LHCN-M2 (cell line): ENCODE data around the gene ZNF780A. TPM values are rescaled to one million over a fixed set of nuclear protein-coding genes. Genes with fewer than 3 reads are reported as not detected.
"Not testable (repeated sequence)": the region's sequence is repeated elsewhere in the genome, so short reads cannot be mapped to it uniquely, and the experiment has no call there.

Source experiments
- DNase-seq: peaks from one replicate; pipeline ENCODE4 v3.0.0-alpha.2; 2012; ENCODE audit warnings: low read depth
- total RNA-seq: library from RNA; depleted of rRNA; stranded (reverse); fragments of >200 nt; gene quantifications from 2 replicates; pipeline ENCODE4 v1.2.3, GENCODE V29; 2014

The ZNF780A gene
- total RNA-seq, 1 experiment from 2014 or later: 11.3 TPM

GRCh38 chr19:40084948-40085347, 5.8 kb downstream of the ZNF780A start:
- no peak for DNase-seq

- no peak for DNase-seq
Observed at GRCh38 chr19:40081411-40081810, 9.3 kb downstream of the ZNF780A start.

GRCh38 chr19:40080289-40080688, 10.5 kb downstream of the ZNF780A start:
- DNase-seq: no peak

GRCh38 chr19:40078377-40078776, 12.4 kb downstream of the ZNF780A start:
- peak; percentile 4 for DNase-seq

DNA sequence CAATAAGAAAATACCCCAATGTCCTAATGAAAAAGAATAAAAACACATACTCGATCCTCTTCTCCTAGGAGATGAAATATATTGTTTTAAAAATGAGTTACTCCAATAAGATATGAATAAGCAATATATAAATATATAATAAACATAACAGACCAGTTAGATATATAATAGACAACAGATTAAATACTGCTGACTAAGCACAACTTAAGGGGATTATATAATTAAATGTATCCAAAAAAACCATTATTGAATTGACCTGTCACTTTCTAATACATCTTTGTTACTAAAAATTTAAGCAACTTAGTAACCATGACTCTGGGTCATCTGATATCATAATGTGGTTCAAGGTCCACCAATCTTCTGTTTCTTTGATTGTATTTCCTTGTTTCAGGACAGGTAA, 20.7 kb downstream of the ZNF780A start:
- DNase-seq: no peak

GRCh38 chr19:40059624-40060023, 31.1 kb downstream of the ZNF780A start:
- DNase-seq: no peak

- no peak for DNase-seq
Observed at GRCh38 chr19:40057166-40057565, 33.6 kb downstream of the ZNF780A start.

DNA sequence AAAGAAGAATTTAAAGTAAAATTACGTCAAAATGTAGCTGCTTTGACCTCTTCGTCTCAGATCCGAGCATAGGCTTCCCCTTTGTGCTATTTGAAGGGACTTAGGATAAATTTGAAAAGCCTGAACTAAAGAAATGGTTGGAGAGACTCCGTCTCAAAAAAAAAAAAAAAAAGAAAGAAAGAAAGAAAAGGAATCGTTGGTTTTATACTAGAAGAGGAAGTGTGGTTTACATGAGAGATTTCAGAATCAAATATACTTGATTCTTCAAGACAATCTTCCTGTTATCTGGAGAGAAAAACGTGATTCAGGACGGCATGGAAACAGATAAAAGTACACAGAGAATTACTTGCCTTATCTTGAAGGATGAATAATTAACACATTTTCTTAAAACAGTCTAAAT, 34.2 kb downstream of the ZNF780A start:
- no peak for DNase-seq

GRCh38 chr19:40055832-40056504, 34.8 kb downstream of the ZNF780A start, which contains the start of gene ZNF780B:
Gene ZNF780B, minus strand, starts transcription at chr19:40056231. Its CDS starts 5,899 bp downstream, at chr19:40050332.
- DNase-seq: peak; percentile 73

- no peak for DNase-seq
Observed at GRCh38 chr19:40055049-40055448, 35.7 kb downstream of the ZNF780A start.

DNA sequence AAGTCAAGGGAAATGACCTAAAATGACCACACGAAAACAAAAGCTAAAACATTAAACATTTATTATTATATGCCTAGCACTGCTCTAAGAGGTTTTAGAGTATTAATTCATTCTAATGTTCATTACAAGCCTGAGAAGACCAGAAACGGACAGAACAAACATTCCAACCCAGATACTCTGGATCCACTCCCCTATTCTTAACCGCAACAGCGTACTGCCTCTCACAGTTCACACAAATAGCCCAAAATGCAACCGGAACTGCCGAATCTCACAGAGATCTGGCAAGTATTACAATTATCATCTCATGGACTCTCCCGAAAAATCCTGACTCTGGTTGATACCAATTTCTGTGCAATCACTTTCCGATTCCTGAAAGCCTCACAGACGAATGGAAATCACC, 36.1 kb downstream of the ZNF780A start:
- no peak for DNase-seq

DNA sequence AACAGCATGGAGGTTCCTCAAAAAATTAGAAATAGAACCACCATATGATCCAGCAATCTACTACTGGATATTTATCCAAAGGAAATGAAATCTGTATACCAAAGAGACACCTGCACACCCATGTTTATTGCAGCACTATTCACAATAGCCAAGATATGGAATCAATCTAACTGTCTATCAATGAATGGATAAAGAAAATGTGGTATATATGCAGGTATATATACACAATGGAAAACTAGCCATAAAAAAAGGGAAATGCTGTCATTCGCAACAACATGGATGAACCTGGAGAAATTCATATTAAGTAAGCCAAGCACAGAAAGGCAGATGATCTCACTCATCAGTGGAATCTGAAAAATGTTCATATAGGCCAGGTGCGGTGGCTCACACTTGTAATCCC, 37.3 kb downstream of the ZNF780A start:
- DNase-seq: no peak

DNA sequence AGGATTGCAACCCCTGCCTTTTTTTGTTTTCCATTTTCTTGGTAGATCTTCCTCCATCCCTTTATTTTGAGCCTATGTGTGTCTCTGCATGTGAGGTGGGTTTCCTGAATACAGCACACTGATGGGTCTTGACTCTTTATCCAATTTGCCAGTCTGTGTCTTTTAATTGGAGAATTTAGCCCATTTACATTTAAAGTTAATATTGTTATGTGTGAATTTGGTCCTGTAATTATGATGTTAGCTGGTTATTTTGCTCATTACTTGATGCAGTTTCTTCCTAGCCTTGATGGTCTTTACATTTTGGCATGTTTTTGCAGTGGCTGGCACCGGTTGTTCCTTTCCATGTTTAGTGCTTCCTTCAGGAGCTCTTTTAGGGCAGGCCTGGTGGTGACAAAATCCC, 49.0 kb downstream of the ZNF780A start:
- DNase-seq: not testable (repeated sequence)

DNA sequence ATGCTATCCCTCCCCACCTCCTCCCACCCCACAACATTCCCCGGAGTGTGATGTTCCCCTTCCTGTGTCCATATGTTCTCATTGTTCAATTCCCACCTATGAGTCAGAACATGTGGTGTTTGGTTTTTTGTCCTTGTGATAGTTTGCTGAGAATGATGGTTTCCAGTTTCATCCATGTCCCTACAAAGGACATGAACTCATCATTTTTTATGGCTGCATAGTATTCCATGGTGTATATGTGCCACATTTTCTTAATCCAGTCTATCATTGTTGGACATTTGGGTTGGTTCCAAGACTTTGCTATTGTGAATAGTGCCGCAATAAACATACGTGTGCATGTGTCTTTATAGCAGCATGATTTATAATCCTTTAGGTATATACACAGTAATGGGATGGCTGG, 52.7 kb downstream of the ZNF780A start:
- DNase-seq: not testable (repeated sequence)

DNA sequence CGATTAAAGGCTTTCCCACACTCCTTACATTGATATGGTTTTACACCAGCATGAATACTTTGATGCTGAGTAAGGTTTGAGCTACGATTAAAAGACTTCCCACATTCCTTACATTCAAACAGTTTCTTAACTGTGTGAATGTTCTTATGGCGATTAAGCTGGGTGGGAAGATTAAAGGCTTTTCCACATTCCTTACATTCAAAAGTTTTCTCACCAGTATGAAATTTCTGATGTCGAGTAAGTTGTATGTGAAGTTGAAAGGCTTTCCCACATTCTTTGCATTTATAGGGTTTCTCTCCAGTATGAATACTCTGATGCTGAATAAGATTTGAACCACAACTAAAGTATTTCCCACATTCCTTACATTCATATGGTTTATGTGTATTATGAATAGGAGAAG, 54.7 kb downstream of the ZNF780A start:
- DNase-seq: no peak

DNA sequence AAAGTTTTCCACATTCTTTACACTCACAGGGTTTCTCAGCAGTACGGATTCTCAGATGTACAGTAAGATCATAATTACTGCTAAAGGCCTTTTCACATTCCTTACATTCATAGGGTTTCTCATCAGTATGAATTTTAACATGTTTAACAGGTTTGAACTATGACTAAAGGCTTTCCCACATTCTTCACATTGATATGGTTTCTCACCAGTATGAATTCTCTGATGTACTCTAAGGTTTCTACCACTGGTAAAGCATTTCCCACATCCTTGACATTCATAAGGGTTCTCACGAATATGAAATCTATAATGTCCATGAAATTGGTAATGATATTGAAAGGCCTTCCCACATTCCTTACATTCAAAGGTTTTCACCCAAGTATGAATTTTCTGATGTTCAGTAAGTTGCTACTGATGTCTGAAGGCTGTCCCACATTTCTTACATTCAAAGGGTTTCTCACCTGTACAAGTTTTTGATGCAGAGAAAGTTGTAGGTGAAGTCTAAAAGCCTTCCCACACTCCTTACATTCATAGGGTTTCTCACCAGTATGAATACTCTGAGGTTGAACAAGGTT, 56.7 kb downstream of the ZNF780A start:
- DNase-seq: no peak

- DNase-seq: no peak
Observed at GRCh38 chr19:40026597-40026970, 64.2 kb downstream of the ZNF780A start.

- no peak for DNase-seq
Observed at GRCh38 chr19:40025938-40026596, 64.7 kb downstream of the ZNF780A start.

DNA sequence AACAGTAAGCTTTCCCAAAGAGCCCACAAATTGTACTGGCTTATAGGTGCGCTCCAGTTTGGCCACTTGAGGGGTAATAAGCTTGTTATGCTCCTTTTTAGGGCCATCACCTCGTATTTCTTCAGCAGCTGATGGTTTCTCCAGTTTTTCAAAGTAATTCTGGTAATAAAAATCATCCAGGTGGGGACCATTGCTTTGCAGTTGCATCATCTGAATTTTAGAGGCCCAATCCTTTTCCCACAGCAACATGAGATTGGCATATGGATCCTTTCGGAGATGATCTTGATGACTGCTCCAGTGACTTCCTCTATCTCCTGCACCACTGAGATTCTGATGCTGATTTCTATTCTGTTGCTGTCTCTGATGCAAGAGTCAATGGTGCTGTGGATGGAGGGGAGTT, 66.8 kb downstream of the ZNF780A start:
- no peak for DNase-seq
